Left lung (tissue), 10 donors: Measurements from ENCODE around the gene TSSK6. TPM values are rescaled to one million over a fixed set of nuclear protein-coding genes. Genes with fewer than 3 reads are reported as not detected.

ENCODE experiments used
- ATAC-seq: fragments of 200-7000 bp; cut with Tn5 transposase; one replicate; pipeline ENCODE4 v1.9.1; 2020; ENCODE audit warnings: moderate library complexity
- DNase-seq, 4 donors: peaks; one replicate each; pipeline ENCODE4 v3.0.0-alpha.2; 2013 to 2020
- H3K27ac ChIP-seq, 2 donors: fragments of 200-600 bp; sonication (generic) in 1 of 2; one replicate each; pipeline versions ENCODE4 v1.5.0 to v1.8.0; 2020 to 2021
- H3K27me3 ChIP-seq, 2 donors: fragments of 200-600 bp; sonication (generic) in 1 of 2; one replicate each; pipeline versions ENCODE4 v1.5.0 to v1.8.0; 2020 to 2021
- H3K36me3 ChIP-seq, 2 donors: fragments of 200-600 bp; sonication (generic) in 1 of 2; one replicate each; pipeline versions ENCODE4 v1.5.0 to v1.8.0; 2020 to 2021
- H3K4me1 ChIP-seq, 2 donors: fragments of 200-600 bp; one replicate each; pipeline ENCODE4 v1.8.0; 2021
- H3K4me3 ChIP-seq, 2 donors: fragments of 200-600 bp; sonication (generic) in 1 of 2; one replicate each; pipeline versions ENCODE4 v1.5.0 to v1.8.0; 2020 to 2021; ENCODE audit warnings: mild to moderate bottlenecking in 1 of 2
- H3K9me3 ChIP-seq, 2 donors: fragments of 200-600 bp; sonication (generic) in 1 of 2; one replicate each; pipeline versions ENCODE4 v1.5.0 to v1.8.0; 2020 to 2021
- intact Hi-C, 2 donors: fragments of 100-400 bp; cut with DNase I; formaldehyde crosslinking; loops; one replicate each; pipeline versions ENCODE4 v1.11.2 to v1.14.2; 2022
- polyA plus RNA-seq, 6 donors: library from polyadenylated mRNA; unstranded; fragments of 120-200 nt; gene quantifications; one replicate each; pipeline ENCODE4 v1.2.1, GENCODE V29; 2013; ENCODE audit not compliant: insufficient read length in 6 of 6
- total RNA-seq, 2 donors: library from RNA; stranded (reverse); fragmentation: NEBNext Ultra II Directional; extraction: Animal tissue kit (Norgen Biotek cat#: 25700); gene quantifications; one replicate each; pipeline ENCODE4 v1.2.1, GENCODE V29; 2021
- TF ChIP-seq, protein P1 (sequence below), 2 donors: fragments of 200-600 bp; sonication (generic) in 1 of 2; IDR thresholded peaks; one replicate each; pipeline versions ENCODE4 v1.5.0 to v1.8.0; 2021; ENCODE audit warnings: antibody characterized with exemption in 2 of 2
- donor health status: DM: no; HTN: yes; CAD: no.
- donor health status: DM: no; HTN: no; CAD: no.

TSSK6 gene
- total and polyA plus RNA-seq, 8 donors = 0.67 to 1.4 (median 1.2) TPM

- Histone ChIP-seq H3K27ac (no peak overlapping the region), H3K27me3 (peaks cover 0 to under 1% of the 10 kb centered on the region in 2 donors), H3K9me3 (no peaks in the 10 kb centered on the region), H3K4me3 (no peak overlapping the region), H3K4me1 (no peaks in the 10 kb centered on the region), H3K36me3 (no peaks in the 10 kb centered on the region)
- intact Hi-C loops = no loop called here
- TF ChIP-seq, protein P1, sequence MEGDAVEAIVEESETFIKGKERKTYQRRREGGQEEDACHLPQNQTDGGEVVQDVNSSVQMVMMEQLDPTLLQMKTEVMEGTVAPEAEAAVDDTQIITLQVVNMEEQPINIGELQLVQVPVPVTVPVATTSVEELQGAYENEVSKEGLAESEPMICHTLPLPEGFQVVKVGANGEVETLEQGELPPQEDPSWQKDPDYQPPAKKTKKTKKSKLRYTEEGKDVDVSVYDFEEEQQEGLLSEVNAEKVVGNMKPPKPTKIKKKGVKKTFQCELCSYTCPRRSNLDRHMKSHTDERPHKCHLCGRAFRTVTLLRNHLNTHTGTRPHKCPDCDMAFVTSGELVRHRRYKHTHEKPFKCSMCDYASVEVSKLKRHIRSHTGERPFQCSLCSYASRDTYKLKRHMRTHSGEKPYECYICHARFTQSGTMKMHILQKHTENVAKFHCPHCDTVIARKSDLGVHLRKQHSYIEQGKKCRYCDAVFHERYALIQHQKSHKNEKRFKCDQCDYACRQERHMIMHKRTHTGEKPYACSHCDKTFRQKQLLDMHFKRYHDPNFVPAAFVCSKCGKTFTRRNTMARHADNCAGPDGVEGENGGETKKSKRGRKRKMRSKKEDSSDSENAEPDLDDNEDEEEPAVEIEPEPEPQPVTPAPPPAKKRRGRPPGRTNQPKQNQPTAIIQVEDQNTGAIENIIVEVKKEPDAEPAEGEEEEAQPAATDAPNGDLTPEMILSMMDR (IDR thresholded peaks at IDR 0.05) = no peak
- no peak for ATAC-seq
- no peak for DNase-seq
Observed at GRCh38 chr19:19559931-19560330, 44.6 kb upstream of the TSSK6 start.

- H3K4me1 ChIP-seq = no peaks in the 10 kb centered on the region
- ATAC-seq = no peak
- intact Hi-C loops = no loop called here
- no peak for DNase-seq
- peaks cover 0 to 12% of the 10 kb centered on the region in 2 donors for H3K27me3 ChIP-seq
- H3K4me3 ChIP-seq = no peak overlapping the region
- no peaks in the 10 kb centered on the region for H3K36me3 ChIP-seq
- TF ChIP-seq, protein P1 (IDR thresholded peaks at IDR 0.05) = no peak
- no peak overlapping the region for H3K27ac ChIP-seq
- no peaks in the 10 kb centered on the region for H3K9me3 ChIP-seq
Observed at GRCh38 chr19:19558636-19559035, 43.3 kb upstream of the TSSK6 start.

DNA sequence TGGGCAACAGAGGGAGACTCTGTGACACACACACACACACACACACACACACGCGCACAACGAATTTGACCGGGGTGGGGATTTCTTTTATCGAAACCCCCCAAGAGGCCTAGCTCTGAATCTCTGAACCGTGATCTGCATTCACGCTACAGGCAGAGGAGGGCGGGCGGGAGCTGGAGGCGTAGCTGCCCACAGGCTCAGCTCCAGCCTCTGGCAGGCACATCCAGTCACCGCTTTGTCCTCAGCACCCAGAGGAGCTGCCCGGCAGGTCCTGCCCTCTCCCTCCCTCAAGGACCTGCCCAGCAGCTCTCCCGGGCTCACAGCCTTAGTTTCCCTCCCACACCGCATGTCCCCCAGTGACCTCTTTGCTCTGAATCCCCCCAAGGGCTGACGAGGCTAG, 42.7 kb upstream of the TSSK6 start:
- peaks cover 0 to 12% of the 10 kb centered on the region in 2 donors for H3K27me3 ChIP-seq
- no peaks in the 10 kb centered on the region for H3K36me3 ChIP-seq
- TF ChIP-seq, protein P1 (IDR thresholded peaks at IDR 0.05) = no peak
- no peak overlapping the region for H3K27ac ChIP-seq
- no peak overlapping the region for H3K4me3 ChIP-seq
- no peak for DNase-seq
- H3K9me3 ChIP-seq = no peaks in the 10 kb centered on the region
- ATAC-seq = no peak
- no peaks in the 10 kb centered on the region for H3K4me1 ChIP-seq
- intact Hi-C loops = no loop called here

DNA sequence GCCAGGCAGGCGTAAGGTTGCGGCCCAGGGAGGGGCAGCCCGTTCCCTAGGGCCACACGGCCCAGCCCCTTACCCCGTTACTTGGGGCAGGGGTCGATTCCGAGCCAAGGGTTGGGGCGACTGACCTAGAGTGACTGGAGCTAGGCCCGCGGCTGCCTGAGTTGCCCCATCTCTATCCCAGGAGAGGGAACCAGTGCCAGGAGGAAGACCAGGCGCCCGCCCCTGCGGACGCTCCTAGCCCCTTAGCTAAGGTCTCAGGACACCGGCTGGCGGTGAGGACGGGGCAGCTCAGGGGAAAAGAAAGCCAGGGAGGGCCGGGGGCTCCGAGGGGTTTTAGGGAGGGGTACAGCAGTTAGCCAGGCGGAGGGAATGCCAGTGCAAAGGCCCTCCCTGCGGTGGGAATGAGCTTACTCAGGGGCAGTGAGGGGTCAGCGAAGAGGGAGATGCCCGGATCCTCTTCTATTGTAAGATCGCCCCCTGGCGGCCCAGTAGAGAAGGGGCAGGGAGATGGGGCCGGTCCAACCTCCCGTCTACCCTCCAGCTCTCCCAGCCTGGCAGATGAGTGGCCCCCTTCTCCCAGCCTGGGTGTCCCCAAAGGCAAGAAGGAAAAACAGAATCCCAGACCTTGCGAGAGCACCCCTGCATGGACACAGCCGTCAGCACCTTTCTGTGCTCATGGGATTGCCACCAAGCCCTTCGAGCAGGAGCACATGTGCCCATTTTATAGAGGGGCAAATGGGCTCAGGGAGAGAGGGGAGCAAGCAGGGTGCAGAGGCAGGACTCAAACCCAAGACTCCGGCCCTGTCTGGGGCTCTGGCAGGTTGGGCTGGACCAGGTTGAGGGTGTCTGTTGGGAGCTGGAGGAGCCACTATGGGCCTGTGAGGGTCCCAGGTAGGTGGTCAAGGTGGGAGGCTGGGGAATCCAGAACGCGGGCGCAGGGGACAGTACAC, 39.0 kb upstream of the TSSK6 start:
- Histone ChIP-seq H3K9me3 (peaks cover 0 to 2% of the 10 kb centered on the region in 2 donors), H3K27ac (no peak overlapping the region), H3K4me1 (no peaks in the 10 kb centered on the region), H3K4me3 (no peak overlapping the region), H3K36me3 (no peaks in the 10 kb centered on the region), H3K27me3 (peaks cover 0 to 29% of the 10 kb centered on the region in 2 donors)
- DNase-seq = peak in 1 of 4 donors; percentile 93
- intact Hi-C loops = no loop called here
- TF ChIP-seq, protein P1 (IDR thresholded peaks at IDR 0.05) = peak; percentile 63 to 90
- peak; percentile 64 for ATAC-seq

GRCh38 chr19:19553670-19554069, 38.3 kb upstream of the TSSK6 start:
- Histone ChIP-seq H3K27me3 (peaks cover 0 to 36% of the 10 kb centered on the region in 2 donors), H3K4me1 (no peaks in the 10 kb centered on the region), H3K4me3 (no peak overlapping the region), H3K27ac (no peak overlapping the region), H3K9me3 (peaks cover 0 to 2% of the 10 kb centered on the region in 2 donors), H3K36me3 (no peaks in the 10 kb centered on the region)
- intact Hi-C loops = no loop called here
- ATAC-seq = no peak
- TF ChIP-seq, protein P1 (IDR thresholded peaks at IDR 0.05) = no peak
- DNase-seq = no peak
